HCT116 (cell line): ENCODE data around the gene DDX19B. TPM values are rescaled to one million over a fixed set of nuclear protein-coding genes. Genes with fewer than 3 reads are reported as not detected.

Experiments used
- ATAC-seq: fragments of 200-7000 bp; cut with Tn5 transposase; 2 replicates; pipeline ENCODE4 v1.9.1; 2020; ENCODE audit warnings: mild to moderate bottlenecking, moderate library complexity
- BruUV-seq: library from RNA; stranded (reverse); fragments of 400-500 nt; replicated peaks from 2 replicates; lab custom pipeline; 2021; lab: Mats Ljungman, UMichigan
- CTCF ChIA-PET: fragments of 300-600 bp; sonication (Branson Sonifier 250); formaldehyde crosslinking; loops from one replicate; lab custom pipeline; 2021; ENCODE audit warnings: antibody characterized with exemption; lab: Charles Lee
- POLR2A ChIA-PET: fragments of 300-600, 350-600 bp; sonication (Branson Sonifier 250); formaldehyde crosslinking; loops from one replicate; lab custom pipeline; 2021; ENCODE audit warnings: antibody characterized with exemption; lab: Charles Lee
- RAD21 ChIA-PET, 2 experiments: fragments of 300-600 bp; sonication (Branson Sonifier 250); formaldehyde crosslinking; loops; one replicate each; lab custom pipeline; 2023; ENCODE audit warnings: low total read pairs in 2 of 2; ENCODE audit not compliant: uncharacterized antibody in 2 of 2, unreplicated experiment in 2 of 2, low non-redundant PET in 1 of 2; lab: Charles Lee
- DNase-seq: peaks from one replicate; pipeline ENCODE4 v3.0.0-alpha.2; 2010; ENCODE audit warnings: low read depth, low spot score
- H2AFZ ChIP-seq: fragments of 200-600 bp; shearing (Covaris generic), sonication (generic); 2 replicates; pipeline ENCODE4 v1.6.1; 2017; ENCODE audit warnings: low read depth, mixed run types, mixed read lengths, antibody characterized with exemption, low read length; ENCODE audit not compliant: poor library complexity, severe bottlenecking
- H3K27ac ChIP-seq: 2 replicates; pipeline ENCODE4 v1.5.1; 2012; ENCODE audit warnings: low read depth, low read length
- H3K27me3 ChIP-seq: fragments of 200-600 bp; sonication (generic); 2 replicates; pipeline ENCODE4 v1.6.1; 2016; ENCODE audit warnings: mixed run types, low read length, mixed read lengths; ENCODE audit not compliant: insufficient read depth
- H3K36me3 ChIP-seq, 2 experiments: fragments of 200-500 bp in 1 of 2; fragments of 200-600 bp in 1 of 2; sonication (Bioruptor generic) in 1 of 2; sonication (generic) in 1 of 2; 2 replicates each; pipeline versions ENCODE4 v1.5.1 to v1.6.1; 2014 to 2016; ENCODE audit warnings: low read length in 2 of 2, inconsistent platforms in 1 of 2, mixed read lengths in 1 of 2, mixed run types in 1 of 2; ENCODE audit not compliant: insufficient read depth in 2 of 2, control insufficient read depth in 1 of 2
- H3K4me1 ChIP-seq, 2 experiments: fragments of 200-600 bp in 1 of 2; sonication (generic) in 1 of 2; 2 replicates each; pipeline versions ENCODE4 v1.5.1 to v1.6.1; 2012 to 2017; ENCODE audit warnings: low read length in 2 of 2, inconsistent platforms in 1 of 2, mild to moderate bottlenecking in 1 of 2, mixed read lengths in 1 of 2, mixed run types in 1 of 2, moderate library complexity in 1 of 2; ENCODE audit not compliant: insufficient read depth in 2 of 2, control insufficient read depth in 1 of 2
- H3K4me2 ChIP-seq: fragments of 200-600 bp; sonication (generic); 2 replicates; pipeline ENCODE4 v1.6.1; 2017; ENCODE audit warnings: mixed run types, low read length, mixed read lengths
- H3K4me3 ChIP-seq, 2 experiments: fragments of 200-600 bp in 1 of 2; sonication (generic) in 1 of 2; replicated peaks in 1 of 2; 2 replicates each; pipeline ENCODE4 v1.5.1; 2011 to 2016; ENCODE audit warnings: low read length in 2 of 2, control low read depth in 1 of 2, low read depth in 1 of 2, mild to moderate bottlenecking in 1 of 2, mixed read lengths in 1 of 2, mixed run types in 1 of 2
- H3K79me2 ChIP-seq: fragments of 200-600 bp; sonication (generic); 2 replicates; pipeline ENCODE4 v1.6.1; 2017; ENCODE audit warnings: mild to moderate bottlenecking, mixed run types, low read length, moderate library complexity, mixed read lengths; ENCODE audit not compliant: insufficient read depth
- H3K9ac ChIP-seq: fragments of 200-600 bp; sonication (generic); 2 replicates; pipeline ENCODE4 v1.6.1; 2016; ENCODE audit warnings: low read length, mixed read lengths
- H3K9me2 ChIP-seq: fragments of 200-600 bp; sonication (generic), shearing (Covaris generic); 2 replicates; pipeline ENCODE4 v1.6.1; 2017; ENCODE audit warnings: mixed run types, mild to moderate bottlenecking, moderate library complexity; ENCODE audit not compliant: insufficient read depth
- H3K9me3 ChIP-seq, 2 experiments: fragments of 200-500 bp in 1 of 2; fragments of 200-600 bp in 1 of 2; sonication (Bioruptor generic) in 1 of 2; sonication (generic) in 1 of 2; 2 replicates each; pipeline ENCODE4 v1.6.1; 2014 to 2017; ENCODE audit warnings: low read length in 2 of 2, mixed read lengths in 2 of 2, inconsistent platforms in 1 of 2, low read depth in 1 of 2, mild to moderate bottlenecking in 1 of 2, mixed run types in 1 of 2, moderate library complexity in 1 of 2; ENCODE audit not compliant: control insufficient read depth in 1 of 2, insufficient read depth in 1 of 2
- H4K20me1 ChIP-seq: fragments of 200-600 bp; sonication (generic), shearing (Covaris generic); 2 replicates; pipeline ENCODE4 v1.6.1; 2017; ENCODE audit warnings: mixed run types, mild to moderate bottlenecking, moderate library complexity; ENCODE audit not compliant: insufficient read depth
- CEBPB ChIP-seq: IDR thresholded peaks from 2 replicates; pipeline ENCODE4 v1.6.1; 2012; ENCODE audit warnings: low read depth
- EGR1 ChIP-seq: IDR thresholded peaks from 2 replicates; pipeline ENCODE4 v1.6.1; 2012; ENCODE audit warnings: low read depth
- EZH2 ChIP-seq: fragments of 200-600 bp; sonication (generic); IDR thresholded peaks from 2 replicates; pipeline ENCODE4 v1.6.1; 2017; ENCODE audit warnings: antibody characterized with exemption, mixed run types
- POLR2A ChIP-seq: IDR thresholded peaks from 2 replicates; pipeline ENCODE4 v1.7.0; 2011; ENCODE audit warnings: borderline replicate concordance; ENCODE audit not compliant: insufficient read depth, insufficient read length; ENCODE audit errors: extremely low read depth
- POLR2AphosphoS5 ChIP-seq: IDR thresholded peaks from 2 replicates; pipeline ENCODE4 v1.6.1; 2011; ENCODE audit warnings: mild to moderate bottlenecking, low read depth, low read length, moderate library complexity
- RAD21 ChIP-seq: IDR thresholded peaks from 2 replicates; pipeline ENCODE4 v1.6.1; 2012; ENCODE audit warnings: low read depth, mild to moderate bottlenecking
- SIN3A ChIP-seq: IDR thresholded peaks from 2 replicates; pipeline ENCODE4 v1.6.1; 2012; ENCODE audit warnings: low read depth
- SP1 ChIP-seq: IDR thresholded peaks from 2 replicates; pipeline ENCODE4 v1.6.1; 2012; ENCODE audit warnings: low read depth
- YY1 ChIP-seq: IDR thresholded peaks from 2 replicates; pipeline ENCODE4 v1.6.1; 2011; ENCODE audit warnings: low read length, low read depth, moderate library complexity, mild to moderate bottlenecking; ENCODE audit not compliant: insufficient replicate concordance; ENCODE audit errors: extremely low read depth
- ZFX ChIP-seq: fragments of 450-650 bp; IDR thresholded peaks from 2 replicates; pipeline ENCODE4 v1.6.1; 2017
- intact Hi-C: fragments of 100-400 bp; cut with micrococcal nuclease; formaldehyde crosslinking; loops from 2 replicates; pipeline ENCODE4 v1.10.0; 2022
- total RNA-seq: library from RNA; stranded (reverse); gene quantifications from one replicate; pipeline ENCODE4 v1.2.1, GENCODE V29; 2021; ENCODE audit not compliant: unreplicated experiment
- TF ChIP-seq, protein P1 (sequence below): IDR thresholded peaks from 2 replicates; pipeline ENCODE4 v1.6.1; 2012
- TF ChIP-seq, protein P2 (sequence below): IDR thresholded peaks from 2 replicates; pipeline ENCODE4 v1.6.1; 2012
- TF ChIP-seq, protein P3 (sequence below), 3 experiments: fragments of 200-600 bp in 1 of 3; sonication (generic) in 1 of 3; IDR thresholded peaks in 2 of 3; conservative IDR thresholded peaks in 1 of 3; 2 replicates each; pipeline ENCODE4 v1.5.1; 2012 to 2017; ENCODE audit warnings: low read depth in 2 of 3, low read length in 2 of 3, antibody characterized with exemption in 1 of 3, borderline replicate concordance in 1 of 3, control low read depth in 1 of 3, mild to moderate bottlenecking in 1 of 3, mixed read lengths in 1 of 3, mixed run types in 1 of 3, moderate library complexity in 1 of 3; ENCODE audit not compliant: insufficient read depth in 1 of 3

Gene DDX19B
- total RNA-seq, 1 experiment from 2014 or later = 36.6 TPM

DNA sequence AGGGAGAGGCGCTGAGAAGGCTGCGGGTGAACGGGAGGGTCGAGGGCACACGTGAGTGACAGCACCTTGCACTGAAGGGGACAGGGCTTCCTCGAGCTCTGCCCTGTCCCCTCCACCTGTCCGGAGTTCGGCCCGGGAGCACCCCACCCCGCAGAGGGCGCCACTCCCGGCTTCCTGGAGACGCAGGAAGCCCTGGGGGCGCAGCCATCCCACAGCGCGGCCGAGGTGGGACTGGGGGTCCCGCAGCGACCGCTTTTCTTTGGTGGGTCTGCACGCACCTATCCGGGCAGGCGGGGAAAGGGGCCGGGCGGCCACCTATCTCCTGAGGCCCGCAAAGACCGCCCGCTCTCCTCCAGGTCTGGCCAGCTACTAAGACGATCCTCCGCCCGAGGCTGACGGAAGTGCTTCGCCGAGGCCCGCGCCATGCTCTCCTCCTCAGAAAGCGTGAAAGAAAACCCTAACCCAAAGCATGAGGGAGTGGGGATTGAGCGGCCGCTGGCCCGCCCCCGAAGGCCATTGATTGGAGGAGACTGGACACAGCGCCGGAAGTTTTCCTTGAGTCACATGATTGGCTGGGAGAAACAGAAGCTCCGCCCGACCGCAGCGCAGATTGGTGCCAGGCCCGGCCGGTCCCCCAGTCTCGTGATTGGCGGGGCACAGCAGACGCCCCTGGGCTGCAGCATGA, 82.1 kb downstream of the DDX19B start:
- H3K27ac ChIP-seq = peak overlapping the region; percentile 98
- TF ChIP-seq RAD21 = peak; percentile 40
- TF ChIP-seq EGR1 = peak; percentile 39; the same call in 1 of the 2 replicates
- peak; percentile 86 for TF ChIP-seq YY1
- TF ChIP-seq, protein P1, sequence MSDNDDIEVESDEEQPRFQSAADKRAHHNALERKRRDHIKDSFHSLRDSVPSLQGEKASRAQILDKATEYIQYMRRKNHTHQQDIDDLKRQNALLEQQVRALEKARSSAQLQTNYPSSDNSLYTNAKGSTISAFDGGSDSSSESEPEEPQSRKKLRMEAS = peak; percentile 93
- no peak for TF ChIP-seq CEBPB
- peak; percentile 94 for TF ChIP-seq POLR2AphosphoS5
- TF ChIP-seq SIN3A = peak; percentile 91; the same call in 1 of the 2 replicates
- TF ChIP-seq, protein P2, sequence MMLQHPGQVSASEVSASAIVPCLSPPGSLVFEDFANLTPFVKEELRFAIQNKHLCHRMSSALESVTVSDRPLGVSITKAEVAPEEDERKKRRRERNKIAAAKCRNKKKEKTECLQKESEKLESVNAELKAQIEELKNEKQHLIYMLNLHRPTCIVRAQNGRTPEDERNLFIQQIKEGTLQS = no peak
- TF ChIP-seq ZFX = no peak
- peak; percentile 92 for TF ChIP-seq POLR2A
- peak; percentile 88 for TF ChIP-seq SP1
- TF ChIP-seq, protein P3, sequence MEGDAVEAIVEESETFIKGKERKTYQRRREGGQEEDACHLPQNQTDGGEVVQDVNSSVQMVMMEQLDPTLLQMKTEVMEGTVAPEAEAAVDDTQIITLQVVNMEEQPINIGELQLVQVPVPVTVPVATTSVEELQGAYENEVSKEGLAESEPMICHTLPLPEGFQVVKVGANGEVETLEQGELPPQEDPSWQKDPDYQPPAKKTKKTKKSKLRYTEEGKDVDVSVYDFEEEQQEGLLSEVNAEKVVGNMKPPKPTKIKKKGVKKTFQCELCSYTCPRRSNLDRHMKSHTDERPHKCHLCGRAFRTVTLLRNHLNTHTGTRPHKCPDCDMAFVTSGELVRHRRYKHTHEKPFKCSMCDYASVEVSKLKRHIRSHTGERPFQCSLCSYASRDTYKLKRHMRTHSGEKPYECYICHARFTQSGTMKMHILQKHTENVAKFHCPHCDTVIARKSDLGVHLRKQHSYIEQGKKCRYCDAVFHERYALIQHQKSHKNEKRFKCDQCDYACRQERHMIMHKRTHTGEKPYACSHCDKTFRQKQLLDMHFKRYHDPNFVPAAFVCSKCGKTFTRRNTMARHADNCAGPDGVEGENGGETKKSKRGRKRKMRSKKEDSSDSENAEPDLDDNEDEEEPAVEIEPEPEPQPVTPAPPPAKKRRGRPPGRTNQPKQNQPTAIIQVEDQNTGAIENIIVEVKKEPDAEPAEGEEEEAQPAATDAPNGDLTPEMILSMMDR (IDR thresholded peaks at IDR 0.05 in 2 of 3, conservative IDR thresholded peaks at IDR 0.05 in 1 of 3; ENCODE audit: borderline replicate concordance in 1 of 3, insufficient read depth in 1 of 3, low read depth in 2 of 3, low read length in 2 of 3) = peak in 2 of 3 experiments; percentile 21 to 32; a peak in 2 of 6 replicates
- TF ChIP-seq EZH2 = no peak
- TF ChIP-seq, all 23 proteins: peak for 9
- Histone ChIP-seq H3K27me3 (no peaks in the 10 kb centered on the region), H3K4me1 (peaks cover 16 to 30% of the 10 kb centered on the region in 2 experiments; a peak in 3 of 4 replicates), H3K79me2 (peaks cover 19% of the 10 kb centered on the region), H4K20me1 (no peaks in the 10 kb centered on the region), H3K9me2 (no peaks in the 10 kb centered on the region), H2AFZ (no peak overlapping the region), H3K4me2 (peak overlapping the region; percentile 89), H3K9ac (peak overlapping the region; percentile 95), H3K36me3 (peaks cover 4 to 5% of the 10 kb centered on the region in 2 experiments; a peak in 2 of 4 replicates), H3K4me3 (peak overlapping the region; percentile 90 to 94), H3K9me3 (no peaks in the 10 kb centered on the region)
- CTCF ChIA-PET = interaction anchor here (0.7 to 1.4 kb wide), 5 partner anchors 72 to 273 kb away, joined by 3 read pairs; no protein-coding TSS in a partner anchor
- BruUV-seq = TSS peak; percentile 78
- peak; percentile 90 for ATAC-seq
- RAD21 ChIA-PET = interaction anchor here in 1 of 2 experiments (0.6 to 1.0 kb wide), 4 partner anchors 18 to 95 kb away, joined by 3 to 4 read pairs (median 4); no protein-coding TSS in a partner anchor
- intact Hi-C loops = loop anchor here (1.0 to 5.0 kb wide), 3 partner anchors 56 to 143 kb away; partner anchors contain the start of genes FCSK and ST3GAL2
- peak; percentile 93 for DNase-seq
- POLR2A ChIA-PET = interaction anchor here (0.7 to 2.5 kb wide), 17 partner anchors 8 to 141 kb away, joined by 3 to 18 read pairs (median 5); partner anchors contain the start of genes AARS1, DDX19A, FCSK and ST3GAL2
